ENCODE data around the gene CHCHD4. TPM values are rescaled to one million over a fixed set of nuclear protein-coding genes. Genes with fewer than 3 reads are reported as not detected.
"Not testable (repeated sequence)": the region's sequence is repeated elsewhere in the genome, so short reads cannot be mapped to it uniquely, and the experiment has no call there.

The CHCHD4 gene
- total RNA-seq, 1 donor from 2014 or later = 9.8 TPM

DNA sequence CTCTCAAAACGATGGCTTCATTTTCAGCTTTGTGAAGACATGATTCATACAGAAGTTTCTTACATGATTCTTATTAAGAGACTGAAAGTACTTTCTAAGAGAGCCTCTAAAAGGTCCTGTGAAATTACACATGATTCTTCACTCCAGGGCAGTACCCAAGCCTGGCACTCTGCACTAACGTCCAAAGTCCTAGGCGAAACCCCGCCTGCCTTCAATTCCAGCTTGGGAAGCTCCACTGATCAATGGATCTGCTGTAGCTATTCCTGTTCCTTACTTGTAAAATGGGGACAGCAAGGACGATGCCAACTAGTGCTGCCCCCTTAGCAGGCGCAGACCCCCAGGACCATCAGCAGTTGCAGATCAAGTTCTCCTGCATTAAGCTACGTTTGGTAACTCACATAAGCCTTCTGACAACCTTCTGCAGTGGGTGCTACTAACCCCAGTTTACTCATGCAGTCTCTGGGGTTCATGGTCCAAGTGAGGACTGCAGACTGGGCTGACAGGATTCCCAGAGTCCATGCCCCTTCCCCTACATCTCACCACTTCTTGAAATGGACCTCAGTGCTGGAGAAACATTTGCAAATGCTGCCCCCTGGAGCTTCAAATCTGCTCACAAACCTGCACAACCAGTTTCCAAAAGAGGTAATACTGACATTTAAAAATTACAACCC lies 10.6 kb downstream of the CHCHD4 start:
- ChIA-PET POLR2A (no interaction called here), CTCF (interaction anchor here (0.6 to 1.9 kb wide), 2 partner anchors 15 to 457 kb away, joined by 5 to 6 read pairs; no protein-coding TSS in a partner anchor)
- no peak for DNase-seq
- no peak for ATAC-seq (ENCODE audit: low read depth)
- Mint-ChIP-seq H3K4me3 (no peak overlapping the region), H3K4me1 (no peaks in the 10 kb centered on the region), H3K27ac (no peak overlapping the region), H3K27me3 (no peaks in the 10 kb centered on the region), H3K36me3 (ENCODE audit: low read depth) (peaks cover 61% of the 10 kb centered on the region), H3K9me3 (no peaks in the 10 kb centered on the region)
- TF ChIP-seq, protein P1, sequence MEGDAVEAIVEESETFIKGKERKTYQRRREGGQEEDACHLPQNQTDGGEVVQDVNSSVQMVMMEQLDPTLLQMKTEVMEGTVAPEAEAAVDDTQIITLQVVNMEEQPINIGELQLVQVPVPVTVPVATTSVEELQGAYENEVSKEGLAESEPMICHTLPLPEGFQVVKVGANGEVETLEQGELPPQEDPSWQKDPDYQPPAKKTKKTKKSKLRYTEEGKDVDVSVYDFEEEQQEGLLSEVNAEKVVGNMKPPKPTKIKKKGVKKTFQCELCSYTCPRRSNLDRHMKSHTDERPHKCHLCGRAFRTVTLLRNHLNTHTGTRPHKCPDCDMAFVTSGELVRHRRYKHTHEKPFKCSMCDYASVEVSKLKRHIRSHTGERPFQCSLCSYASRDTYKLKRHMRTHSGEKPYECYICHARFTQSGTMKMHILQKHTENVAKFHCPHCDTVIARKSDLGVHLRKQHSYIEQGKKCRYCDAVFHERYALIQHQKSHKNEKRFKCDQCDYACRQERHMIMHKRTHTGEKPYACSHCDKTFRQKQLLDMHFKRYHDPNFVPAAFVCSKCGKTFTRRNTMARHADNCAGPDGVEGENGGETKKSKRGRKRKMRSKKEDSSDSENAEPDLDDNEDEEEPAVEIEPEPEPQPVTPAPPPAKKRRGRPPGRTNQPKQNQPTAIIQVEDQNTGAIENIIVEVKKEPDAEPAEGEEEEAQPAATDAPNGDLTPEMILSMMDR (IDR thresholded peaks at IDR 0.05) = no peak
- intact Hi-C loops (cut with micrococcal nuclease) = no loop called here

DNA sequence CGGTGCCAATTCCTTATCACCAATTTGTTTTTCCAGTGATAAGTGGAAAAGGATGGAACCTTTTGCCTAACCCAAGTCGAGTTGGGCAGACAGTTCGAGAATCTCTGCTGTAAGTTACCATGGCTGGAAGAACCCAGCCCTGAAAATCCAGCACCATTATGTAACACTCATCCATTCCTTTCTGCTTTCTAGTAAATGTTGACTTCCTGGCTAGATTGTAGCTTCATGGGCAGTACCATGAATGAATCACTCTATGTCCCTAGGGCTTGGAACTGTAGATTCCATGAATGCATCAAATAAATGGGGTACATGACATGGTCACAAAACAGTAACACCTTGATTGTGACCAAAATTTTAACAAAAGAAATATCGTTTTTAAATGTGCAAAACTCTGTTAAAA lies 14.0 kb downstream of the CHCHD4 start:
- TF ChIP-seq, protein P1 (IDR thresholded peaks at IDR 0.05) = no peak
- CTCF ChIA-PET = no interaction called here
- no peak overlapping the region for H3K4me3 Mint-ChIP-seq
- DNase-seq = no peak
- no peak for ATAC-seq (ENCODE audit: low read depth)
- POLR2A ChIA-PET = interaction anchor here (0.8 kb wide), 1 partner anchor 14 kb away, joined by 3 read pairs; the partner anchor contains the start of genes CHCHD4 and TMEM43
- H3K27ac Mint-ChIP-seq = no peak overlapping the region
- H3K9me3 Mint-ChIP-seq = no peaks in the 10 kb centered on the region
- no peaks in the 10 kb centered on the region for H3K27me3 Mint-ChIP-seq
- H3K36me3 Mint-ChIP-seq (ENCODE audit: low read depth) = peaks cover 47% of the 10 kb centered on the region
- H3K4me1 Mint-ChIP-seq = no peaks in the 10 kb centered on the region
- intact Hi-C loops (cut with micrococcal nuclease) = no loop called here

DNA sequence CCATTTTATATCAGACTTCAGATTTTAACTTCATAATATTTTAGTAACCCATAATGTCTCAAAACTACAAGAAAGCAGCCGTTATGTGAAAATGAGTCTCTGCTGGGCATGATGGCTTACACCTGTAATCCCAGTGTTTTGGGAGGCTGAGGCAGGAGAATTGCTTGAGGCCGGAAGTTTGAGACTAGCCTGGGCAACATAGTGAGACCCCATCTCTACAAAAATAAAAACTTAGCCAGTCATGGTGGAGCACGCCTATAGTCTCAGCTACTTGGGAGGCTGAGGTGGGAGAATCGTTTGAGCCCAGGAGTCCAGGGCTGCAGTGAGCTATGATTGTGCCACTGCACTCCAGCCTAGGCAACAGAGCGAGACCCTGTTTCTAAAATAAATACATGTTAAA lies 14.8 kb downstream of the CHCHD4 start:
- H3K9me3 Mint-ChIP-seq; H3K4me1 Mint-ChIP-seq; CTCF ChIA-PET; intact Hi-C loops (cut with micrococcal nuclease); ATAC-seq (ENCODE audit: low read depth); H3K4me3 Mint-ChIP-seq; POLR2A ChIA-PET; H3K27me3 Mint-ChIP-seq; H3K27ac Mint-ChIP-seq; DNase-seq: not testable (repeated sequence)
- peaks cover 39% of the 10 kb centered on the region for H3K36me3 Mint-ChIP-seq (ENCODE audit: low read depth)

DNA sequence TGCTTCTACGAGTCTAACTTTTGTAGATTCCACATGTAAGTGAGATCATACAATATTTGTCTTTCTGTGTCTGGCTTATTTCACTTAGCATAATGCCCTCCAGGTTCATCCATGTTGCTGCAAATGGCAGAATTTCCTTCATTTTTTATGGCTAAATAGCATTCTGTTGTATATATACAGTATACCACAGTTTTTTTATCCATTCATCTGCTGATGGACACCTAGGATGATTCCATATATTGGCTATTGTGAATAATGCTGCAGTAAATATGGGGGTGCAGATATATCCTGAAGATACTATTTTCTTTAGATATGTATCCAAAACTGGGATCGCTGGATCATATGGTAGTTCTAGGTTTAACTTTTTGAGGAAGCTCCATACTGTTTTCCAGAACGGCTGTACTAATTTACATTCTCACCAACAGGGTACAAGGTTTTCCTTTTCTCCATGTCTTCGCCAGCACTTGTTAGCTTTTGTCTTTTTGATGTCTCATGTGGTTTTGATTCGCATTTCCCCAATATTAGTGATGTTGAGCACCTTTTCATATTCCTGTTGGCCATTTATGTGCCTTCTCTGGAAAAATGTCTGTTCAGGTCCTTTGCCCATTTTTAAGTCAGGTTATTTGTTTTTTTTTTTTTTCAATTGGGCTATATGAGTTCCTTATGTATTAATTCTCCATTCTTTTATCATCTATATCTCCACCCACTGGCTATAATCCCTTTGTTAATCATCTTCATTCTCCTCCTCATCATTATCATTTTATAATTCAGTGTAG lies 26.9 kb downstream of the CHCHD4 start:
- POLR2A ChIA-PET = no interaction called here
- H3K27ac Mint-ChIP-seq = no peak overlapping the region
- H3K4me3 Mint-ChIP-seq = no peak overlapping the region
- CTCF ChIA-PET = no interaction called here
- peaks cover 48% of the 10 kb centered on the region for H3K27me3 Mint-ChIP-seq
- no peak for ATAC-seq (ENCODE audit: low read depth)
- no peaks in the 10 kb centered on the region for H3K36me3 Mint-ChIP-seq (ENCODE audit: low read depth)
- H3K4me1 Mint-ChIP-seq = no peaks in the 10 kb centered on the region
- intact Hi-C loops (cut with micrococcal nuclease) = no loop called here
- no peak for DNase-seq
- TF ChIP-seq, protein P1 (IDR thresholded peaks at IDR 0.05) = no peak
- peaks cover 9% of the 10 kb centered on the region for H3K9me3 Mint-ChIP-seq

DNA sequence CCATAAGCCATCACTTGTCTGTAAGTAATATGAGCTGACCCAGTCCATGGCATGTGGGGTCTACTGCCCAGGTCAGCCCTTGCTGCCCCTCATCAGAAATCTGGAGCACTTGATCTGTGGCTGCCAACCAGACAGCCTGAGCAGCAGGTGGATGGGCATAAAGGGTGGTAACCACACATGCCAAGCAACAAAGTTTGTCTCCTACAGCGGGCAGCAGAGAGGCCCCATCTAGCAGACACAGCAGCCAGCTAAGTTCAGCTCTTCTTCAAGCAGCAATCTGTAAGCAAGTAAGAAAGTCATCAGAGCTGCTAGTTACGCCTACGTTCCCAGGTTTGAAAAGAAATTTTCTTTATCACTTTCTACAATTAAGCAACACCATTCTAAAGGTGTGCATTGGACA lies 27.9 kb downstream of the CHCHD4 start:
- ChIA-PET POLR2A (no interaction called here), CTCF (no interaction called here)
- no peaks in the 10 kb centered on the region for H3K36me3 Mint-ChIP-seq (ENCODE audit: low read depth)
- intact Hi-C loops (cut with micrococcal nuclease) = no loop called here
- ATAC-seq (ENCODE audit: low read depth) = no peak
- TF ChIP-seq, protein P1 (IDR thresholded peaks at IDR 0.05) = no peak
- DNase-seq = no peak
- no peak overlapping the region for H3K4me3 Mint-ChIP-seq
- no peaks in the 10 kb centered on the region for H3K4me1 Mint-ChIP-seq
- peaks cover 9% of the 10 kb centered on the region for H3K9me3 Mint-ChIP-seq
- H3K27ac Mint-ChIP-seq = no peak overlapping the region
- H3K27me3 Mint-ChIP-seq = peaks cover 48% of the 10 kb centered on the region
